ENCODE measurements around the gene PSMC6.

GRCh38 chr14:52769887-52770286 is 62.9 kb downstream of the PSMC6 start:
- TF ChIP-seq CTCF (IDR thresholded peaks at IDR 0.05) (no peak), POLR2A (IDR thresholded peaks at IDR 0.05) (no peak), EP300 (IDR thresholded peaks at IDR 0.05) (no peak)

Measured in tibial nerve (tissue), 4 donors.